K562 (cell line): Measurements from ENCODE around the gene MEGF11.

Experiments used
- ARID3B ChIP-seq: fragments of 250-450 bp; sonication (Bioruptor Pico); IDR thresholded peaks from 2 replicates; pipeline ENCODE4 v1.4.0; 2020; ENCODE audit warnings: borderline replicate concordance
- IFI16 ChIP-seq: fragments of 250-450 bp; sonication (Bioruptor Pico); IDR thresholded peaks from 2 replicates; pipeline ENCODE4 v2.1.2; 2022; ENCODE audit warnings: mild to moderate bottlenecking, inconsistent platforms
- KAT7 ChIP-seq: sonication (generic); formaldehyde crosslinking; IDR thresholded peaks from 2 replicates; pipeline ENCODE4 v1.8.0; 2022; ENCODE audit warnings: missing genetic modification reagents, mild to moderate bottlenecking, borderline replicate concordance
- POLR2AphosphoS5 ChIP-seq: IDR thresholded peaks from 2 replicates; pipeline ENCODE4 v1.6.1; 2011; ENCODE audit warnings: mild to moderate bottlenecking, low read depth, low read length, moderate library complexity; ENCODE audit not compliant: control insufficient read depth, insufficient read depth
- PTBP1 ChIP-seq: fragments of 200-400 bp; formaldehyde crosslinking; IDR thresholded peaks from 2 replicates; pipeline ENCODE4 v1.6.1; 2017; ENCODE audit warnings: low read depth, low read length
- RAD21 ChIP-seq, 2 experiments: fragments of 250-450 bp in 1 of 2; fragments of 450-650 bp in 1 of 2; sonication (Bioruptor Pico) in 1 of 2; formaldehyde crosslinking in 1 of 2; IDR thresholded peaks in 1 of 2; conservative IDR thresholded peaks in 1 of 2; 2 replicates each; pipeline versions ENCODE4 v1.4.0 to v1.8.0; 2020 to 2022; ENCODE audit warnings: mild to moderate bottlenecking in 2 of 2, moderate library complexity in 1 of 2
- SMARCA5 ChIP-seq: fragments of 450-650 bp; IDR thresholded peaks from 2 replicates; pipeline ENCODE4 v1.6.1; 2016
- USF2 ChIP-seq: sonication (generic); formaldehyde crosslinking; IDR thresholded peaks from 2 replicates; pipeline ENCODE4 v1.5.0; 2020; ENCODE audit warnings: missing genetic modification reagents
- YY1 ChIP-seq, 3 experiments: IDR thresholded peaks; 2 replicates each; pipeline ENCODE4 v1.6.1; 2011; ENCODE audit warnings: low read length in 2 of 3, mild to moderate bottlenecking in 2 of 3, moderate library complexity in 2 of 3, borderline replicate concordance in 1 of 3, control low read depth in 1 of 3, low read depth in 1 of 3; ENCODE audit not compliant: insufficient read depth in 3 of 3, insufficient replicate concordance in 2 of 3, control insufficient read depth in 1 of 3, insufficient read length in 1 of 3; ENCODE audit errors: extremely low read depth in 1 of 3
- TF ChIP-seq, protein P1 (sequence below): IDR thresholded peaks from 2 replicates; pipeline ENCODE4 v1.6.1; 2011; ENCODE audit warnings: borderline replicate concordance, low read depth, mild to moderate bottlenecking, moderate library complexity, low read length; ENCODE audit not compliant: insufficient read depth, poor library complexity, severe bottlenecking
- TF ChIP-seq, protein P2 (sequence below), 3 experiments: IDR thresholded peaks in 2 of 3; conservative IDR thresholded peaks in 1 of 3; 2 replicates each; pipeline ENCODE4 v1.5.1; 2011 to 2012; ENCODE audit warnings: low read length in 3 of 3, mild to moderate bottlenecking in 3 of 3, control low read depth in 2 of 3, improper control_type of control experiment in 1 of 3, inconsistent platforms in 1 of 3, low read depth in 1 of 3, mixed read lengths in 1 of 3, moderate library complexity in 1 of 3; ENCODE audit not compliant: insufficient read depth in 2 of 3

GRCh38 chr15:66151809-66152208 is 101.7 kb downstream of the MEGF11 start:
- no peak for TF ChIP-seq USF2 (CRISPR knock-in tag)
- no peak for TF ChIP-seq YY1 (IDR thresholded peaks at IDR 0.05; ENCODE audit: borderline replicate concordance in 1 of 3, control insufficient read depth in 1 of 3, extremely low read depth in 1 of 3, insufficient read depth in 3 of 3, insufficient read length in 1 of 3, insufficient replicate concordance in 2 of 3, low read depth in 1 of 3, low read length in 2 of 3)
- no peak for TF ChIP-seq IFI16 (CRISPR knock-in tag)
- TF ChIP-seq, protein P1, sequence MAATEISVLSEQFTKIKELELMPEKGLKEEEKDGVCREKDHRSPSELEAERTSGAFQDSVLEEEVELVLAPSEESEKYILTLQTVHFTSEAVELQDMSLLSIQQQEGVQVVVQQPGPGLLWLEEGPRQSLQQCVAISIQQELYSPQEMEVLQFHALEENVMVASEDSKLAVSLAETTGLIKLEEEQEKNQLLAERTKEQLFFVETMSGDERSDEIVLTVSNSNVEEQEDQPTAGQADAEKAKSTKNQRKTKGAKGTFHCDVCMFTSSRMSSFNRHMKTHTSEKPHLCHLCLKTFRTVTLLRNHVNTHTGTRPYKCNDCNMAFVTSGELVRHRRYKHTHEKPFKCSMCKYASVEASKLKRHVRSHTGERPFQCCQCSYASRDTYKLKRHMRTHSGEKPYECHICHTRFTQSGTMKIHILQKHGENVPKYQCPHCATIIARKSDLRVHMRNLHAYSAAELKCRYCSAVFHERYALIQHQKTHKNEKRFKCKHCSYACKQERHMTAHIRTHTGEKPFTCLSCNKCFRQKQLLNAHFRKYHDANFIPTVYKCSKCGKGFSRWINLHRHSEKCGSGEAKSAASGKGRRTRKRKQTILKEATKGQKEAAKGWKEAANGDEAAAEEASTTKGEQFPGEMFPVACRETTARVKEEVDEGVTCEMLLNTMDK: no peak
- TF ChIP-seq ARID3B: no peak
- TF ChIP-seq RAD21 (CRISPR knock-in tag; conservative IDR thresholded peaks at IDR 0.05 in 1 of 2, IDR thresholded peaks at IDR 0.05 in 1 of 2): no peak
- TF ChIP-seq SMARCA5: no peak
- TF ChIP-seq, protein P2, sequence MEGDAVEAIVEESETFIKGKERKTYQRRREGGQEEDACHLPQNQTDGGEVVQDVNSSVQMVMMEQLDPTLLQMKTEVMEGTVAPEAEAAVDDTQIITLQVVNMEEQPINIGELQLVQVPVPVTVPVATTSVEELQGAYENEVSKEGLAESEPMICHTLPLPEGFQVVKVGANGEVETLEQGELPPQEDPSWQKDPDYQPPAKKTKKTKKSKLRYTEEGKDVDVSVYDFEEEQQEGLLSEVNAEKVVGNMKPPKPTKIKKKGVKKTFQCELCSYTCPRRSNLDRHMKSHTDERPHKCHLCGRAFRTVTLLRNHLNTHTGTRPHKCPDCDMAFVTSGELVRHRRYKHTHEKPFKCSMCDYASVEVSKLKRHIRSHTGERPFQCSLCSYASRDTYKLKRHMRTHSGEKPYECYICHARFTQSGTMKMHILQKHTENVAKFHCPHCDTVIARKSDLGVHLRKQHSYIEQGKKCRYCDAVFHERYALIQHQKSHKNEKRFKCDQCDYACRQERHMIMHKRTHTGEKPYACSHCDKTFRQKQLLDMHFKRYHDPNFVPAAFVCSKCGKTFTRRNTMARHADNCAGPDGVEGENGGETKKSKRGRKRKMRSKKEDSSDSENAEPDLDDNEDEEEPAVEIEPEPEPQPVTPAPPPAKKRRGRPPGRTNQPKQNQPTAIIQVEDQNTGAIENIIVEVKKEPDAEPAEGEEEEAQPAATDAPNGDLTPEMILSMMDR (IDR thresholded peaks at IDR 0.05 in 2 of 3, conservative IDR thresholded peaks at IDR 0.05 in 1 of 3; ENCODE audit: insufficient read depth in 2 of 3, low read depth in 1 of 3, low read length in 3 of 3): no peak
- TF ChIP-seq KAT7 (CRISPR knock-in tag): no peak
- TF ChIP-seq POLR2AphosphoS5: no peak
- no peak for TF ChIP-seq PTBP1
